Measurements from ENCODE around the gene TCIRG1.

The TCIRG1 gene

GRCh38 chr11:68037411-68038225, 1.2 kb upstream of the TCIRG1 start:
- DNase-seq (ENCODE audit: low spot score), result no peak

DNA sequence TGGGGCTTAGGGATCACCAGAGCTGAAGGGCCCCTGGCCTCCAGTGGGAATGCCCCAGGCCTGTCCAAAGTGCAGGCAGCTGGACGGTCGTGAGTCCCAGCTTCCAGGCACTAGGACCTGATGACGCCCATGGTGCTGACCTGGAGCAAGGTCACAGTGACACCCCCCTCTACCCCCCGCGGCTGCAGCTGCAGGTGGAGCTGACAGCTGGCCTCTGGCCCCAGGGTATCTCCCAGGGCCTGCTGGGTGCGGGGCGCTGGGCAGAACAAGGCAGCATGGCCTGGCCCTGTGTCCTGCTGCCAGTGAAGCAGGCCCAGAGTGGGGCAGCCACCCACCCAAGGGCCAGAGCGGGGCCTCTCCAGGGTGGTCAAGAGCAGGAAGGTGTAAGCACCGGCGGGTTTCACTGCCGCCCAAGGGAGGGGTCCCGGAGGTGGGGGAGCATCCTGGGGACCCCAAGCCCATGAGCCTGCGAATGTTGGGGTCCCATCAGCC, 553 bp upstream of the TCIRG1 start:
- DNase-seq (ENCODE audit: low spot score), result no peak

DNA sequence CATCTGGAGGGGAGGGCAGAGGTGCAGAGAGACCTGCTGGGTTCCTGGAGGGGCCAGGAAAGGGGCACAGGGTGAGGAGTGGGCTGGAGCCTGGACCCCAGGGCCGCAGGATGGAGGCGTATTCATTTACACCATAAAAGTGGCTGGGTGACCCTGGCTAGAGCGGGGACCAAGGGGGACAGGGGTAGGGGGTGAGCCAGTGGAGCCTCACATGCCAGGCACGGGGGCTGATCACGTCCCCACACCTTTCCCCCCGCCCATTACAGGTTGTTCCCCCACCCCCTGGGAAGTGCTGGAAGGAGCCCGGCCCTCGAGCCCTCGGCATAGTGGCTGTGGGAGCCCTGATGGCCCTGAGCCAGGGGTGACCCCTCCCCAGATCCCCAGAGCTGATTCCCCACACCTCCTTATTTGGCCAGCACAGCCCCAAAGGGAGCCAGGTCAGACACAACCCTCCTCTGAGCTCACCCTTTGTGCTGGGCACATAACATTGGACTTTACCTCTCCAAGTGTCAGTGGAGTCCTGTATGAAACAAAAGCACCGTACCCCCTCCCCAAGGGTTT, 781 bp downstream of the TCIRG1 start:
- no peak for DNase-seq (ENCODE audit: low spot score)

DNA sequence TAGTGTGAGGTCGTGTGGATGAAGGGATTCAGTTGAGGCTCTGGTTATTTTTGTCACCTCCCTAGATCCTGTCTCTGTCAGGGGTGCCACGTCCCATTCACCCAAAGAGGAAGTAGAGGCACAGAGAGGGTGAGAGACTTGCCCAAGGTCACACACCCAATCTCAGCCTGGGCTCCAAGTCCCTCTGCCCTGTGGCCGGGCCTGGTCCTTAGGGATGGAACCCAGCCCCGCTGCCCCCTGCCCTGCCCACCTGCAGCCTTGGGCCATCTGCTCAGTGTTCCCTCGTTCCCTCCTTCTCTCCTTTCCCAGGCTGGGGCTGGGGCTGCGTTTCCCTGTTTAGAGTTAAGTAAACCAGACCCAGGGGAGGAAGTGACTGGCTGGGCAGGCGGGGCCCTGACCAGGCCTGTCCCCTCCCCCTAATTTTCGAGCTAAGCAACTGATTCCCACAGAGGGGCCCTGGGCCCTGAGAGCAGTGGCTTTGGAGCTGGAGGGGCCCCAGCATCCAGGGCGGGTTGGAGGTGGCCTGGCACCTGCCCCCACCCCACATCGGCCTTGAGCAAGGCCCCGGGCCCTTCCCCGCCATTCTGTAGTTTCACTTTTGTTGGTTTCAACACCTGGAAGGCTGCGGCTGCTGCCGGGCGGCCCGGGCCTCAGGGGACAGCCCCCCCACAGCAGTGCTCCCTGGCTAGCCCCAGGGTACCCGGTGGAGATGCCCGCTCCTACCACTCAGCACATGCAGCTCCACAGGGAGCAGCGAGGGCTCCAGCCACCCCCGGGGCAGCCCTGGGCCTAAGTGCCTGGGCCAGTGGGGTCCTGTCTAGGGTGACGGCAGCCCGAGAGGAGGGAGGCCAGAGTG, 1.5 kb downstream of the TCIRG1 start:
- DNase-seq (ENCODE audit: low spot score), result peak; percentile 77

- DNase-seq (ENCODE audit: low spot score), result no peak
Observed at GRCh38 chr11:68040957-68041591, 2.2 kb downstream of the TCIRG1 start.

- DNase-seq (ENCODE audit: low spot score), result no peak
Observed at GRCh38 chr11:68041617-68042218, 2.9 kb downstream of the TCIRG1 start.

DNA sequence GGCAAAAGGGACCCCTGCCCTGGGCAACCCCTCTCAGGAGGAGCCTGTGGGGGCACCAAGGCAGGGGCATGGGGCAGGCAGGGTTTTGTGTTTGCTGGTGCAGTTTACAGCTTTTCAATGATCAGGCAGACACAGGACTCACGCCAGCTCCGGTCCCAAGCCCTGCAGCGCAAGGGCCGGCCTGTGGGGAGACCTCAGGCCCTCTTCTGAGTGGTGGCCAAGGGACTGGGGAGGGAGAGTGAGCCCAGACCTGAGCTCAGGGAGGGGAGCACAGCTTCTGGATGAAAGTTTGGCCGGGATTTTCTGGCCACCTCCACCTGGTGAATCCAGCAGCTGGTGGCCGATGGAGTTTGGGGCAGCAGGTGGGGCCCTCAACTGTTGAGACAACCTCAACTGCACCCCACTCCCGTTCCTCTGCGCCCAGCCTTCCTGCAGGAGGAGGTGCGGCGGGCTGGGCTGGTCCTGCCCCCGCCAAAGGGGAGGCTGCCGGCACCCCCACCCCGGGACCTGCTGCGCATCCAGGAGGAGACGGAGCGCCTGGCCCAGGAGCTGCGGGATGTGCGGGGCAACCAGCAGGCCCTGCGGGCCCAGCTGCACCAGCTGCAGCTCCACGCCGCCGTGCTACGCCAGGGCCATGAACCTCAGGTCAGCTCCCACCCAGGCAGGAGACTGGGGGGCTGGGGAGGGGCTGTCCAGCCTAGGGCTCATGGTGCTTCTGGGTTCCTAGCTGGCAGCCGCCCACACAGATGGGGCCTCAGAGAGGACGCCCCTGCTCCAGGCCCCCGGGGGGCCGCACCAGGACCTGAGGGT, 3.6 kb downstream of the TCIRG1 start:
- no peak for DNase-seq (ENCODE audit: low spot score)

GRCh38 chr11:68043029-68043348, 4.2 kb downstream of the TCIRG1 start:
- DNase-seq (ENCODE audit: low spot score), result no peak

DNA sequence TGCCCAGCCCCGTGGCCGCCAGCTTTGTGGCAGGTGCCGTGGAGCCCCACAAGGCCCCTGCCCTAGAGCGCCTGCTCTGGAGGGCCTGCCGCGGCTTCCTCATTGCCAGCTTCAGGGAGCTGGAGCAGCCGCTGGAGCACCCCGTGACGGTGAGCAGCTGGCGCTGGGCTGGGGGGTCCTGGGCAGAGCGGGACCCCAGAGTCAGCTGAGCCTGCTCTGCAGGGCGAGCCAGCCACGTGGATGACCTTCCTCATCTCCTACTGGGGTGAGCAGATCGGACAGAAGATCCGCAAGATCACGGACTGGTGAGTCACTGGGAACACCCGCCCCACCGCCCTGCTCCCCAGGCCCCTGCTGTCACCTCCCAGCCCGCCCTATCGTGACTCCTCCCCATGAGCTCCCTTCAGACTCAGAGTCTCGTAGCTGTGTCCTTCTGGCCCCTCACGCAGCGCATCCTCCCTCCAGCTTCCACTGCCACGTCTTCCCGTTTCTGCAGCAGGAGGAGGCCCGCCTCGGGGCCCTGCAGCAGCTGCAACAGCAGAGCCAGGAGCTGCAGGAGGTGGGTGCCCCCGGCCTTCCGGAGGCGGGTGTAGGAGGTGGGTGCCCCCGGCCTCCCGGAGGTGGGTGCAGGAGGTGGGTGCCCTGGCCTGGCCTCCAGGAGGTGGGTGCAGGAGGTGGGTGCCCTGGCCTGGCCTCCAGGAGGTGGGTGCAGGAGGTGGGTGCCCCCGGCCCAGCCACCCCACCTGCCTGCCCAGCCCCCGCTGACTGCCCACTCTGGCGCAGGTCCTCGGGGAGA, 4.7 kb downstream of the TCIRG1 start:
- no peak for DNase-seq (ENCODE audit: low spot score)

DNA sequence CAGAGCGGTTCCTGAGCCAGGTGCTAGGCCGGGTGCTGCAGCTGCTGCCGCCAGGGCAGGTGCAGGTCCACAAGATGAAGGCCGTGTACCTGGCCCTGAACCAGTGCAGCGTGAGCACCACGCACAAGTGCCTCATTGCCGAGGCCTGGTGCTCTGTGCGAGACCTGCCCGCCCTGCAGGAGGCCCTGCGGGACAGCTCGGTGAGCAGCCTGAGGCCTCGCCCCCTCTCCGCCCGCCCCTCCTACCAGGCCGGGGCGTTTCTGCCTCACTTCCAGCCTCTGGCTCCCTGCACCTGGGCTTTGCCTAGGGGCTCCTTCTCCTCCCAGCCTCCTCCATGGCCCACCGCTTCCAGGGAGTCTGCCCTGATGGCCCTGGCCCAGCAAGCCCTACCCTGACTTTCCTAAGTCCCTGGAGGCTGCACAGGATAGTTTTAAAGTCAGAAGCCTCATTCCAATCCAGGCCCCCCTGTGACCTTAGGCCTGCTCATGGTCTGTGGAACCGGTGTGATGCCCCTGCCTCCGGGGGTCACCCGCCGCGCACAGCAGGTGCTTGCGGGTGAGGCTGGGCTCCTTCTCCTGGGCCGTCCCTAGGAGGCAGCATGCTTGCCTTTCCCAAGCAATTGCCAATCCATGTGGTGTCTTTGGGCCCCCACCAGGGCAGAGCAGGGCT, 5.5 kb downstream of the TCIRG1 start:
- DNase-seq (ENCODE audit: low spot score), result peak; percentile 62

- DNase-seq (ENCODE audit: low spot score), result no peak
Observed at GRCh38 chr11:68044898-68045351, 6.1 kb downstream of the TCIRG1 start.

- no peak for DNase-seq (ENCODE audit: low spot score)
Observed at GRCh38 chr11:68047437-68048290, 8.8 kb downstream of the TCIRG1 start.

DNA sequence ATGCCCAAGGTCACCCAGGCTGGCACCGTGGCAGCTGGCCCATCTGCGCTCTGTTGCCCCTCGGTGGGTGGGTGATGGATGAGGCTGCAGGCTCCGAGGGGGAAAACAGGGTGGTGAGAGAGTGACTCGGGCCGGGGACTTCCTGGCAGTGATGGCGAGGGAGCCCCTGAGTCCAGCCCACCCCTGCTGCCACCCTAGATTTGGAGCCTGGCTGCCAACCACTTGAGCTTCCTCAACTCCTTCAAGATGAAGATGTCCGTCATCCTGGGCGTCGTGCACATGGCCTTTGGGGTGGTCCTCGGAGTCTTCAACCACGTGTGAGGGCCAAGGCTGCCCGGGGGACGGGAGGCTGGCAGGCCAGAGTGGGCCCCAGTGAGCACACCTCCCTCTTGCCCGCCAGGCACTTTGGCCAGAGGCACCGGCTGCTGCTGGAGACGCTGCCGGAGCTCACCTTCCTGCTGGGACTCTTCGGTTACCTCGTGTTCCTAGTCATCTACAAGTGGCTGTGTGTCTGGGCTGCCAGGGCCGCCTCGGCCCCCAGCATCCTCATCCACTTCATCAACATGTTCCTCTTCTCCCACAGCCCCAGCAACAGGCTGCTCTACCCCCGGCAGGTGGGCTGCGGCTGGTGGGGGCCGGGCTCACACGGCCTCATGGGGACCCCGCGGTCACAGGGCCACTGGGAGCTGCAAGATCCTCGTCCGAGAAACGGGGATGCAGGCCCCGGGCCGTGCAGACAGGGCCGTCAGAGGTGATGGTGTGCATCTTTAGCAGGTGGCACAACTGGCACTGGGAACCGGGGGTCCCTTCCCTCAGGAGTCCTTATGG, 10.1 kb downstream of the TCIRG1 start:
- peak; percentile 21 for DNase-seq (ENCODE audit: low spot score)

DNA sequence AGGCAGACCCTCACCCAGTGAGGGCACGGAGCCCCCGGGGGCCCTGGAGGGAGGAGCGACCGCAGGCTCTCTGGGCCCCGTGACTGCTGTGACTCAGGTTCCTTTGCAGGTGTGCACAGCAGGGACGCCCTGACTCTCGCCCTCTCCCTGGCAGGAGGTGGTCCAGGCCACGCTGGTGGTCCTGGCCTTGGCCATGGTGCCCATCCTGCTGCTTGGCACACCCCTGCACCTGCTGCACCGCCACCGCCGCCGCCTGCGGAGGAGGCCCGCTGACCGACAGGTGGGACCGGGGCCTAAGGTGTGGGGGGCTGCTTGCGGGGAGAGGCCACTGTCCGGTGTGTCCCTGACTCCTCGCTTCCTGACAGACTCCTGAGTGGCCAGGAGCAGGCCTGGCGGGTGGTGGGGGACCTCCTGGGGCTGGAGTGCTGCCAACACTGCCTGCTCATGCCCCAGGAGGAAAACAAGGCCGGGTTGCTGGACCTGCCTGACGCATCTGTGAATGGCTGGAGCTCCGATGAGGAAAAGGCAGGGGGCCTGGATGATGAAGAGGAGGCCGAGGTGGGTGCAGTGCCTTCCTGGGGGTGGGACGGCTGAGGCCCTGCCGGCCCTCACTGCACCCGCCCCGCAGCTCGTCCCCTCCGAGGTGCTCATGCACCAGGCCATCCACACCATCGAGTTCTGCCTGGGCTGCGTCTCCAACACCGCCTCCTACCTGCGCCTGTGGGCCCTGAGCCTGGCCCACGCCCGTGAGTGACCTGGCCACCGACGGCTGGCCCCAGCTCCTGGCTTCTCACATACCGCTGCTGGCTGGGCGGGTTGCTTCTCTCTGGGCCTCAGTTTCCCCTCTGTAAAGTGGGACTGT, 10.9 kb downstream of the TCIRG1 start:
- DNase-seq (ENCODE audit: low spot score), result peak; percentile 38

DNA sequence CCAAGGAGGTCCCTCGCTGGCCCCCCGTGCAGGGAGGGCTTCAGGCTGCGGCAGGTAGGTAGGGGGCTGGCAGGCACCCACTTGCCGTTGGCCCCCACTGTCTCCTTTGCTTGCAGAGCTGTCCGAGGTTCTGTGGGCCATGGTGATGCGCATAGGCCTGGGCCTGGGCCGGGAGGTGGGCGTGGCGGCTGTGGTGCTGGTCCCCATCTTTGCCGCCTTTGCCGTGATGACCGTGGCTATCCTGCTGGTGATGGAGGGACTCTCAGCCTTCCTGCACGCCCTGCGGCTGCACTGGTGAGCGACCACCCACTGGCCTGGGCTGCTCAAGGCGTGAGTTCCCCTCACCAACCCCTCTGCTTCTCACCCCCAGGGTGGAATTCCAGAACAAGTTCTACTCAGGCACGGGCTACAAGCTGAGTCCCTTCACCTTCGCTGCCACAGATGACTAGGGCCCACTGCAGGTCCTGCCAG, 11.6 kb downstream of the TCIRG1 start:
- DNase-seq (ENCODE audit: low spot score), result peak; percentile 27
